Measurements from ENCODE around the gene PRSS57.
"Not testable (repeated sequence)": the region's sequence is repeated elsewhere in the genome, so short reads cannot be mapped to it uniquely, and the experiment has no call there.

GRCh38 chr19:668675-669434 lies 26.4 kb downstream of the PRSS57 start:
- TF ChIP-seq CTCF (conservative IDR thresholded peaks at IDR 0.05; ENCODE audit: low read length); EZH2phosphoT487 (IDR thresholded peaks at IDR 0.05; ENCODE audit: borderline replicate concordance, low read depth, low read length): not testable (repeated sequence)
